ENCODE data around the gene TREML2. TPM values are rescaled to one million over a fixed set of nuclear protein-coding genes. Genes with fewer than 3 reads are reported as not detected.

Gene TREML2
- total RNA-seq, 1 donor from 2014 or later: not detected

DNA sequence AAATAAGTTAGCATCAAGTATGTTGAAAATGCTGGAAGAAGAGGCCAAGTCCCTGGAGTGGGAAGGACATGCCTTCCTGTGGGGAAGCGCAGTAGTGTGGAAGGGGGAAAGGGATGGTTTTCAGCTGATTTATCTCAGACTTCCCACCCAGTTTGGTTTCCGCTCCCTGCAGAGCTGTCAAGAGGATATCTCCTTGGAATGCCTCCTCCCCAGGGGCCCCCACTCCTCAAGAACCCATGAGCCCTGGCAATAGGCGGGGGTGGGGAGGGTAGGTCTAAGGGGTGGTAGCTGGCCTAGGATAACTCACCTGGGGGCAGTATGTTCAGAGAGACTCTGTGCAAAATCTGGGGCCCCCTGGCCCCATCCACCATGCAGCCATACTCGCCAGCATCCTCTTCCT is 47.5 kb downstream of the TREML2 start:
- no peaks in the 10 kb centered on the region for H3K36me3 Mint-ChIP-seq (ENCODE audit: low read depth)
- peaks cover 3% of the 10 kb centered on the region for H3K27me3 Mint-ChIP-seq (ENCODE audit: low read depth)
- no peak overlapping the region for H3K27ac Mint-ChIP-seq (ENCODE audit: unreplicated experiment)
- no peaks in the 10 kb centered on the region for H3K4me1 Mint-ChIP-seq
- DNase-seq (ENCODE audit: low read depth, low spot score): no peak
- no peak overlapping the region for H3K4me3 Mint-ChIP-seq
- TF ChIP-seq, protein P1, sequence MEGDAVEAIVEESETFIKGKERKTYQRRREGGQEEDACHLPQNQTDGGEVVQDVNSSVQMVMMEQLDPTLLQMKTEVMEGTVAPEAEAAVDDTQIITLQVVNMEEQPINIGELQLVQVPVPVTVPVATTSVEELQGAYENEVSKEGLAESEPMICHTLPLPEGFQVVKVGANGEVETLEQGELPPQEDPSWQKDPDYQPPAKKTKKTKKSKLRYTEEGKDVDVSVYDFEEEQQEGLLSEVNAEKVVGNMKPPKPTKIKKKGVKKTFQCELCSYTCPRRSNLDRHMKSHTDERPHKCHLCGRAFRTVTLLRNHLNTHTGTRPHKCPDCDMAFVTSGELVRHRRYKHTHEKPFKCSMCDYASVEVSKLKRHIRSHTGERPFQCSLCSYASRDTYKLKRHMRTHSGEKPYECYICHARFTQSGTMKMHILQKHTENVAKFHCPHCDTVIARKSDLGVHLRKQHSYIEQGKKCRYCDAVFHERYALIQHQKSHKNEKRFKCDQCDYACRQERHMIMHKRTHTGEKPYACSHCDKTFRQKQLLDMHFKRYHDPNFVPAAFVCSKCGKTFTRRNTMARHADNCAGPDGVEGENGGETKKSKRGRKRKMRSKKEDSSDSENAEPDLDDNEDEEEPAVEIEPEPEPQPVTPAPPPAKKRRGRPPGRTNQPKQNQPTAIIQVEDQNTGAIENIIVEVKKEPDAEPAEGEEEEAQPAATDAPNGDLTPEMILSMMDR (conservative IDR thresholded peaks at IDR 0.05): no peak
- no peaks in the 10 kb centered on the region for H3K9me3 Mint-ChIP-seq

DNA sequence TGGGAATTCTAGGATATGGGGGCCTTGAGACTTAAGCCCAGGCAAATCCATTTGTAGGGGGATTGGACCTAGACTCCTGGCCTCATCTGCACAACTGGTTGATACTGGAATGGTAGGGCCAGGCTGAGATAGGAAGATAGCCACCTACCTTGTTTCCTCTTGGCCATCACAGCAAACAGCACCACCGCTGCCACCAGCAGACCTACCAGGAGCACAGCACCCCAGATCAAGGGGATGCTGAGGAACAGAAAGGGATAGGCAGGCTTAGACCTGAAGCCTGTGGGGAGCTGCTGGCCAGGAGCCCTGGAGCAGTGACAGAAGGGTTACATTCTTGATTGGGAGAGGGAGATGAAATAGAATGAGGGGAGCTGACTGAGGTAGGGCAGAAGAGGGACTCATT is 50.3 kb downstream of the TREML2 start:
- H3K4me1 Mint-ChIP-seq: no peaks in the 10 kb centered on the region
- no peak for DNase-seq (ENCODE audit: low read depth, low spot score)
- H3K27me3 Mint-ChIP-seq (ENCODE audit: low read depth): no peaks in the 10 kb centered on the region
- H3K27ac Mint-ChIP-seq (ENCODE audit: unreplicated experiment): no peak overlapping the region
- no peaks in the 10 kb centered on the region for H3K36me3 Mint-ChIP-seq (ENCODE audit: low read depth)
- no peak overlapping the region for H3K4me3 Mint-ChIP-seq
- H3K9me3 Mint-ChIP-seq: no peaks in the 10 kb centered on the region
- TF ChIP-seq, protein P1 (conservative IDR thresholded peaks at IDR 0.05): no peak

DNA sequence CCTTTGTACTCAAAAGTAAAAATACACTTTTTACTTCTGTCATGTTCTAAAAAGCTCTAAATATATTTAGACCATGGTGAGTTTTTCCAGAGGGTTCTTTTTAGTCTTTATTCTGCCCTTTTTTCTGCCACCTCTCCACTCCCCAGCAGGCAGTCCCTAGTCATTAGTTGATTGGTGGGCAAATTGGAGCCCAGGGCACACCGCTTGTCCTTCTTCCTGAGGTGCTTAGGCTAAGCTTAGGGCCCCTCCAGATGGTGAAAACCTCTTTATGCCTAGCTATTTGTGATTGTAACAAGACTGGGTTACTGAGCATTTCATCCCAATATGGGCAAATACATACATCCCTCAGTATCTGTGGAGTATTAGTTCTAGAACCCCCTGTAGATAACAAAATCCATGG is 53.0 kb downstream of the TREML2 start:
- Mint-ChIP-seq H3K27ac (ENCODE audit: unreplicated experiment) (no peak overlapping the region), H3K4me3 (no peak overlapping the region), H3K36me3 (ENCODE audit: low read depth) (no peaks in the 10 kb centered on the region), H3K27me3 (ENCODE audit: low read depth) (no peaks in the 10 kb centered on the region), H3K4me1 (no peaks in the 10 kb centered on the region), H3K9me3 (no peaks in the 10 kb centered on the region)
- TF ChIP-seq, protein P1 (conservative IDR thresholded peaks at IDR 0.05): no peak
- no peak for DNase-seq (ENCODE audit: low read depth, low spot score)

Other genes with a start within 250 kb of the TREML2 start
- 1.5 and 1.6 TPM in 2 replicates for gene UNC5CL, start 161.9 kb downstream of the TREML2 start, total RNA-seq
- gene TSPO2, start 158.7 kb downstream of the TREML2 start, total RNA-seq: not detected in 2 replicates
- not detected in 2 replicates for gene APOBEC2, start 147.9 kb downstream of the TREML2 start, total RNA-seq
- gene OARD1, start 128.8 kb downstream of the TREML2 start, total RNA-seq: 32.8 and 32.9 TPM in 2 replicates
- gene NFYA, start 128.2 kb downstream of the TREML2 start, total RNA-seq: 59.7 and 61.4 TPM in 2 replicates
- not detected in 2 replicates for gene TREML1, start 46.8 kb downstream of the TREML2 start, total RNA-seq
- gene TREM2, start 38.0 kb downstream of the TREML2 start, total RNA-seq: not detected in 2 replicates
- gene TREML4, start 27.2 kb upstream of the TREML2 start, total RNA-seq: not detected in 2 replicates
- gene TREM1, start 85.5 kb upstream of the TREML2 start, total RNA-seq: not detected in 2 replicates
- not detected in 2 replicates for gene NCR2, start 134.5 kb upstream of the TREML2 start, total RNA-seq